K562 (cell line): ENCODE results near the gene SH3BP5. TPM values are rescaled to one million over a fixed set of nuclear protein-coding genes. Genes with fewer than 3 reads are reported as not detected.

ENCODE experiments used
- C11orf30 ChIP-seq: fragments of 450-650 bp; IDR thresholded peaks from 2 replicates; pipeline ENCODE4 v1.6.1; 2016; ENCODE audit warnings: low read depth, mild to moderate bottlenecking
- CC2D1A ChIP-seq: fragments of 450-650 bp; IDR thresholded peaks from 2 replicates; pipeline ENCODE4 v1.6.1; 2017; ENCODE audit warnings: mild to moderate bottlenecking
- CTBP1 ChIP-seq: fragments of 450-650 bp; IDR thresholded peaks from 2 replicates; pipeline ENCODE4 v1.6.1; 2016; ENCODE audit warnings: borderline replicate concordance
- EHMT2 ChIP-seq: fragments of 450-650 bp; IDR thresholded peaks from 2 replicates; pipeline ENCODE4 v1.6.1; 2018; ENCODE audit warnings: antibody characterized with exemption
- FOS ChIP-seq: IDR thresholded peaks from 3 replicates; pipeline ENCODE4 v1.6.1; 2011; ENCODE audit not compliant: insufficient read length; ENCODE audit errors: extremely low read depth
- HDAC1 ChIP-seq, 2 experiments: fragments of 450-650 bp; IDR thresholded peaks; 2 replicates each; pipeline ENCODE4 v1.6.1; 2016 to 2017; ENCODE audit warnings: inconsistent platforms in 1 of 2, mild to moderate bottlenecking in 1 of 2, moderate library complexity in 1 of 2
- HLTF ChIP-seq: fragments of 450-650 bp; IDR thresholded peaks from 2 replicates; pipeline ENCODE4 v1.6.1; 2016
- NFIC ChIP-seq: fragments of 450-650 bp; IDR thresholded peaks from 2 replicates; pipeline ENCODE4 v1.6.1; 2017; ENCODE audit warnings: mild to moderate bottlenecking, inconsistent platforms
- NFIX ChIP-seq: fragments of 250-450 bp; sonication (Bioruptor Pico); IDR thresholded peaks from 2 replicates; pipeline ENCODE4 v1.4.0; 2020; ENCODE audit warnings: low read depth, mild to moderate bottlenecking, moderate library complexity
- PTRF ChIP-seq: fragments of 450-650 bp; IDR thresholded peaks from 2 replicates; pipeline ENCODE4 v1.6.1; 2016; ENCODE audit warnings: mild to moderate bottlenecking, missing genetic modification characterization, missing compliant biosample characterization
- SIX5 ChIP-seq, 2 experiments: IDR thresholded peaks; 2 replicates each; pipeline ENCODE4 v1.6.1; 2011; ENCODE audit warnings: low read length in 2 of 2, borderline replicate concordance in 1 of 2, low read depth in 1 of 2, mild to moderate bottlenecking in 1 of 2, moderate library complexity in 1 of 2; ENCODE audit not compliant: insufficient read depth in 1 of 2
- SNAPC5 ChIP-seq: fragments of 250-450 bp; sonication (Bioruptor Pico); IDR thresholded peaks from 2 replicates; pipeline ENCODE4 v1.8.0; 2021; ENCODE audit warnings: moderate library complexity, mild to moderate bottlenecking, inconsistent platforms
- SP1 ChIP-seq: sonication (generic); formaldehyde crosslinking; IDR thresholded peaks from 2 replicates; pipeline ENCODE4 v1.8.1; 2022; ENCODE audit warnings: mild to moderate bottlenecking, missing genetic modification reagents
- SPI1 ChIP-seq: IDR thresholded peaks from 2 replicates; pipeline ENCODE4 v1.6.1; 2011; ENCODE audit warnings: low read depth, low read length, control low read depth, borderline replicate concordance
- TEAD2 ChIP-seq: fragments of 450-650 bp; IDR thresholded peaks from 2 replicates; pipeline ENCODE4 v1.6.1; 2016; ENCODE audit warnings: missing genetic modification characterization, control low read depth, missing compliant biosample characterization
- ZFP1 ChIP-seq: fragments of 450-650 bp; formaldehyde crosslinking; IDR thresholded peaks from 2 replicates; pipeline ENCODE4 v1.4.0; 2020; ENCODE audit warnings: mild to moderate bottlenecking, mixed read lengths
- ZKSCAN1 ChIP-seq: fragments of 150-350 bp; IDR thresholded peaks from 2 replicates; pipeline ENCODE4 v1.6.1; 2016; ENCODE audit warnings: low read depth, low read length
- ZNF175 ChIP-seq: fragments of 200-800 bp; sonication (Bioruptor generic); IDR thresholded peaks from 2 replicates; pipeline ENCODE4 v1.6.1; 2016; ENCODE audit warnings: low read depth, mild to moderate bottlenecking, missing genetic modification characterization, missing compliant biosample characterization
- ZNF41 ChIP-seq: fragments of 250-450 bp; sonication (Bioruptor Pico); conservative IDR thresholded peaks from 2 replicates; pipeline ENCODE4 v1.4.0; 2020; ENCODE audit warnings: mild to moderate bottlenecking
- polyA plus RNA-seq, 8 experiments: library from polyadenylated mRNA; depleted of rRNA in 4 of 8; stranded (reverse) in 5 of 8; unstranded in 3 of 8; fragments of >200 nt; fragmentation: Nextera tagmentation in 2 of 8; fragmentation: Illumina TruSeq in 1 of 8; extraction: Ambion mirVana in 2 of 8; extraction: Trizol in 1 of 8; gene quantifications; 2 replicates each; pipeline versions ENCODE4 v1.2.1 to v1.2.3, GENCODE V29; 2011 to 2014; ENCODE audit warnings: inconsistent platforms in 1 of 8, missing spikeins in 1 of 8
- total RNA-seq, 7 experiments: library from RNA; depleted of rRNA in 6 of 7; stranded (reverse); fragments of >200 nt in 6 of 7; fragmentation: Illumina TruSeq in 2 of 7; extraction: Trizol in 2 of 7; gene quantifications; 2 replicates each; pipeline versions ENCODE4 v1.2.1 to v1.2.3, GENCODE V29; 2011 to 2021; ENCODE audit warnings: low replicate concordance in 1 of 7
- TF ChIP-seq, protein P1 (sequence below), 2 experiments: fragments of 450-650 bp; formaldehyde crosslinking in 1 of 2; IDR thresholded peaks; 2 replicates each; pipeline versions ENCODE4 v1.4.0 to v1.6.1; 2014 to 2020; ENCODE audit warnings: mild to moderate bottlenecking in 2 of 2, borderline replicate concordance in 1 of 2, low read depth in 1 of 2

SH3BP5 gene
- total and polyA plus RNA-seq, 9 of the 15 experiments (the other 6 are each of a cell fraction or from before 2014, with no cell fraction given), result 2.9 to 29.0 (median 14.9) TPM

GRCh38 chr3:15310491-15311370 is 21.7 kb downstream of the SH3BP5 start (continued):
- TF ChIP-seq, protein P1, sequence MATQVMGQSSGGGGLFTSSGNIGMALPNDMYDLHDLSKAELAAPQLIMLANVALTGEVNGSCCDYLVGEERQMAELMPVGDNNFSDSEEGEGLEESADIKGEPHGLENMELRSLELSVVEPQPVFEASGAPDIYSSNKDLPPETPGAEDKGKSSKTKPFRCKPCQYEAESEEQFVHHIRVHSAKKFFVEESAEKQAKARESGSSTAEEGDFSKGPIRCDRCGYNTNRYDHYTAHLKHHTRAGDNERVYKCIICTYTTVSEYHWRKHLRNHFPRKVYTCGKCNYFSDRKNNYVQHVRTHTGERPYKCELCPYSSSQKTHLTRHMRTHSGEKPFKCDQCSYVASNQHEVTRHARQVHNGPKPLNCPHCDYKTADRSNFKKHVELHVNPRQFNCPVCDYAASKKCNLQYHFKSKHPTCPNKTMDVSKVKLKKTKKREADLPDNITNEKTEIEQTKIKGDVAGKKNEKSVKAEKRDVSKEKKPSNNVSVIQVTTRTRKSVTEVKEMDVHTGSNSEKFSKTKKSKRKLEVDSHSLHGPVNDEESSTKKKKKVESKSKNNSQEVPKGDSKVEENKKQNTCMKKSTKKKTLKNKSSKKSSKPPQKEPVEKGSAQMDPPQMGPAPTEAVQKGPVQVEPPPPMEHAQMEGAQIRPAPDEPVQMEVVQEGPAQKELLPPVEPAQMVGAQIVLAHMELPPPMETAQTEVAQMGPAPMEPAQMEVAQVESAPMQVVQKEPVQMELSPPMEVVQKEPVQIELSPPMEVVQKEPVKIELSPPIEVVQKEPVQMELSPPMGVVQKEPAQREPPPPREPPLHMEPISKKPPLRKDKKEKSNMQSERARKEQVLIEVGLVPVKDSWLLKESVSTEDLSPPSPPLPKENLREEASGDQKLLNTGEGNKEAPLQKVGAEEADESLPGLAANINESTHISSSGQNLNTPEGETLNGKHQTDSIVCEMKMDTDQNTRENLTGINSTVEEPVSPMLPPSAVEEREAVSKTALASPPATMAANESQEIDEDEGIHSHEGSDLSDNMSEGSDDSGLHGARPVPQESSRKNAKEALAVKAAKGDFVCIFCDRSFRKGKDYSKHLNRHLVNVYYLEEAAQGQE (IDR thresholded peaks at IDR 0.05; ENCODE audit: borderline replicate concordance), result peak; percentile 97
- TF ChIP-seq, protein P1 (CRISPR knock-in tag; IDR thresholded peaks at IDR 0.05; ENCODE audit: low read depth), result no peak
- TF ChIP-seq CC2D1A (no peak), HDAC1 (IDR thresholded peaks at IDR 0.05) (peak in 1 of 2 experiments; percentile 76; a peak in 2 of 4 replicates), TEAD2 (no peak), C11orf30 (peak; percentile 94), ZNF175 (peak; percentile 73; the same call in 1 of the 2 replicates), ZKSCAN1 (0 out of 2 replicates have a peak, but pooled peaks have one; percentile 26), NFIX (CRISPR knock-in tag) (no peak), SIX5 (IDR thresholded peaks at IDR 0.05; ENCODE audit: borderline replicate concordance in 1 of 2, insufficient read depth in 1 of 2, low read depth in 1 of 2, low read length in 2 of 2) (no peak), ZFP1 (no peak), ZNF41 (CRISPR knock-in tag) (peak; percentile 35; the same call in 1 of the 2 replicates), SPI1 (no peak), HLTF (no peak), SNAPC5 (CRISPR knock-in tag) (no peak), FOS (peak; percentile 3), PTRF (tag) (no peak), NFIC (peak; percentile 31; the same call in 1 of the 2 replicates), CTBP1 (peak; percentile 93), EHMT2 (peak; percentile 61; the same call in 1 of the 2 replicates), SP1 (CRISPR knock-in tag) (no peak)
